GM12878 (cell line): ENCODE measurements around the gene CNTRL. TPM values are rescaled to one million over a fixed set of nuclear protein-coding genes. Genes with fewer than 3 reads are reported as not detected.

ENCODE experiments used
- LARP7 ChIP-seq: fragments of 450-650 bp; IDR thresholded peaks from 2 replicates; pipeline ENCODE4 v1.6.1; 2017; ENCODE audit warnings: mild to moderate bottlenecking
- MTA3 ChIP-seq: IDR thresholded peaks from 2 replicates; pipeline ENCODE4 v1.6.1; 2012; ENCODE audit warnings: low read length, inconsistent platforms, borderline replicate concordance
- PRDM15 ChIP-seq: fragments of 450-650 bp; formaldehyde crosslinking; IDR thresholded peaks from 2 replicates; pipeline ENCODE4 v1.4.0; 2020; ENCODE audit warnings: mild to moderate bottlenecking, moderate library complexity
- RAD51 ChIP-seq: fragments of 450-650 bp; IDR thresholded peaks from 2 replicates; pipeline ENCODE4 v1.6.1; 2016; ENCODE audit warnings: moderate library complexity, mild to moderate bottlenecking, inconsistent platforms
- polyA plus RNA-seq, 11 experiments: library from polyadenylated mRNA; depleted of rRNA in 4 of 11; unstranded in 6 of 11; stranded (reverse) in 5 of 11; fragments of >200 nt; fragmentation: Nextera tagmentation in 4 of 11; fragmentation: Illumina TruSeq in 1 of 11; extraction: Ambion mirVana in 4 of 11; extraction: Trizol in 1 of 11; gene quantifications; 1 replicate in 1 of 11; 2 replicates in 10 of 11; pipeline versions ENCODE4 v1.2.1 to v1.2.3, GENCODE V29; 2011 to 2016; ENCODE audit warnings: inconsistent platforms in 2 of 11, missing spikeins in 2 of 11, low read depth in 1 of 11
- total RNA-seq, 4 experiments: library from RNA; depleted of rRNA in 3 of 4; stranded (reverse); fragments of >200 nt in 3 of 4; fragmentation: Illumina TruSeq in 1 of 4; extraction: Trizol in 1 of 4; gene quantifications; 2 replicates each; pipeline versions ENCODE4 v1.2.1 to v1.2.3, GENCODE V29; 2013 to 2021
- TF ChIP-seq, protein P1 (sequence below): IDR thresholded peaks from 2 replicates; pipeline ENCODE4 v1.6.1; 2012; ENCODE audit warnings: improper control_type of control experiment, low read depth, low read length; ENCODE audit not compliant: insufficient replicate concordance
- TF ChIP-seq, protein P2 (sequence below), 3 experiments: IDR thresholded peaks in 2 of 3; conservative IDR thresholded peaks in 1 of 3; 2 replicates each; pipeline ENCODE4 v1.5.1; 2011; ENCODE audit warnings: low read depth in 3 of 3, low read length in 3 of 3, mild to moderate bottlenecking in 3 of 3, control low read depth in 2 of 3, moderate library complexity in 2 of 3, inconsistent platforms in 1 of 3, mixed read lengths in 1 of 3; ENCODE audit not compliant: control insufficient read depth in 2 of 3, insufficient read depth in 1 of 3; ENCODE audit errors: extremely low read depth in 1 of 3

The CNTRL gene
- total and polyA plus RNA-seq, 10 of the 15 experiments (the other 5 are each of a cell fraction or from before 2014, with no cell fraction given), result 20.0 to 65.4 (median 38.8) TPM

GRCh38 chr9:121050128-121050988, 24.4 kb upstream of the CNTRL start, which contains the start of gene C5 (continued):
- TF ChIP-seq PRDM15, result no peak
- TF ChIP-seq, protein P1, sequence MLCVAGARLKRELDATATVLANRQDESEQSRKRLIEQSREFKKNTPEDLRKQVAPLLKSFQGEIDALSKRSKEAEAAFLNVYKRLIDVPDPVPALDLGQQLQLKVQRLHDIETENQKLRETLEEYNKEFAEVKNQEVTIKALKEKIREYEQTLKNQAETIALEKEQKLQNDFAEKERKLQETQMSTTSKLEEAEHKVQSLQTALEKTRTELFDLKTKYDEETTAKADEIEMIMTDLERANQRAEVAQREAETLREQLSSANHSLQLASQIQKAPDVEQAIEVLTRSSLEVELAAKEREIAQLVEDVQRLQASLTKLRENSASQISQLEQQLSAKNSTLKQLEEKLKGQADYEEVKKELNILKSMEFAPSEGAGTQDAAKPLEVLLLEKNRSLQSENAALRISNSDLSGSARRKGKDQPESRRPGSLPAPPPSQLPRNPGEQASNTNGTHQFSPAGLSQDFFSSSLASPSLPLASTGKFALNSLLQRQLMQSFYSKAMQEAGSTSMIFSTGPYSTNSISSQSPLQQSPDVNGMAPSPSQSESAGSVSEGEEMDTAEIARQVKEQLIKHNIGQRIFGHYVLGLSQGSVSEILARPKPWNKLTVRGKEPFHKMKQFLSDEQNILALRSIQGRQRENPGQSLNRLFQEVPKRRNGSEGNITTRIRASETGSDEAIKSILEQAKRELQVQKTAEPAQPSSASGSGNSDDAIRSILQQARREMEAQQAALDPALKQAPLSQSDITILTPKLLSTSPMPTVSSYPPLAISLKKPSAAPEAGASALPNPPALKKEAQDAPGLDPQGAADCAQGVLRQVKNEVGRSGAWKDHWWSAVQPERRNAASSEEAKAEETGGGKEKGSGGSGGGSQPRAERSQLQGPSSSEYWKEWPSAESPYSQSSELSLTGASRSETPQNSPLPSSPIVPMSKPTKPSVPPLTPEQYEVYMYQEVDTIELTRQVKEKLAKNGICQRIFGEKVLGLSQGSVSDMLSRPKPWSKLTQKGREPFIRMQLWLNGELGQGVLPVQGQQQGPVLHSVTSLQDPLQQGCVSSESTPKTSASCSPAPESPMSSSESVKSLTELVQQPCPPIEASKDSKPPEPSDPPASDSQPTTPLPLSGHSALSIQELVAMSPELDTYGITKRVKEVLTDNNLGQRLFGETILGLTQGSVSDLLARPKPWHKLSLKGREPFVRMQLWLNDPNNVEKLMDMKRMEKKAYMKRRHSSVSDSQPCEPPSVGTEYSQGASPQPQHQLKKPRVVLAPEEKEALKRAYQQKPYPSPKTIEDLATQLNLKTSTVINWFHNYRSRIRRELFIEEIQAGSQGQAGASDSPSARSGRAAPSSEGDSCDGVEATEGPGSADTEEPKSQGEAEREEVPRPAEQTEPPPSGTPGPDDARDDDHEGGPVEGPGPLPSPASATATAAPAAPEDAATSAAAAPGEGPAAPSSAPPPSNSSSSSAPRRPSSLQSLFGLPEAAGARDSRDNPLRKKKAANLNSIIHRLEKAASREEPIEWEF, result no peak
- TF ChIP-seq LARP7, result no peak
- TF ChIP-seq, protein P2, sequence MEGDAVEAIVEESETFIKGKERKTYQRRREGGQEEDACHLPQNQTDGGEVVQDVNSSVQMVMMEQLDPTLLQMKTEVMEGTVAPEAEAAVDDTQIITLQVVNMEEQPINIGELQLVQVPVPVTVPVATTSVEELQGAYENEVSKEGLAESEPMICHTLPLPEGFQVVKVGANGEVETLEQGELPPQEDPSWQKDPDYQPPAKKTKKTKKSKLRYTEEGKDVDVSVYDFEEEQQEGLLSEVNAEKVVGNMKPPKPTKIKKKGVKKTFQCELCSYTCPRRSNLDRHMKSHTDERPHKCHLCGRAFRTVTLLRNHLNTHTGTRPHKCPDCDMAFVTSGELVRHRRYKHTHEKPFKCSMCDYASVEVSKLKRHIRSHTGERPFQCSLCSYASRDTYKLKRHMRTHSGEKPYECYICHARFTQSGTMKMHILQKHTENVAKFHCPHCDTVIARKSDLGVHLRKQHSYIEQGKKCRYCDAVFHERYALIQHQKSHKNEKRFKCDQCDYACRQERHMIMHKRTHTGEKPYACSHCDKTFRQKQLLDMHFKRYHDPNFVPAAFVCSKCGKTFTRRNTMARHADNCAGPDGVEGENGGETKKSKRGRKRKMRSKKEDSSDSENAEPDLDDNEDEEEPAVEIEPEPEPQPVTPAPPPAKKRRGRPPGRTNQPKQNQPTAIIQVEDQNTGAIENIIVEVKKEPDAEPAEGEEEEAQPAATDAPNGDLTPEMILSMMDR (IDR thresholded peaks at IDR 0.05 in 2 of 3, conservative IDR thresholded peaks at IDR 0.05 in 1 of 3; ENCODE audit: control insufficient read depth in 2 of 3, extremely low read depth in 1 of 3, insufficient read depth in 1 of 3, low read depth in 3 of 3, low read length in 3 of 3), result no peak
- TF ChIP-seq MTA3, result no peak
- no peak for TF ChIP-seq RAD51
